Esophagus squamous epithelium (tissue), 5 donors: ENCODE results near the gene DLD. TPM values are rescaled to one million over a fixed set of nuclear protein-coding genes. Genes with fewer than 3 reads are reported as not detected.

ENCODE experiments used
- DNase-seq: peaks from one replicate; lab custom pipeline; 2025; lab: John Stamatoyannopoulos, UW
- H3K27ac ChIP-seq, 4 donors: fragments of 200-600 bp; sonication (generic); one replicate each; pipeline ENCODE4 v1.5.1; 2016 to 2019; ENCODE audit warnings: mild to moderate bottlenecking in 1 of 4
- H3K27me3 ChIP-seq, 4 donors: fragments of 200-600 bp; sonication (generic); 1 replicate in 3 of 4; 2 replicates in 1 of 4; pipeline versions ENCODE4 v1.5.1 to v1.6.0; 2017 to 2021; ENCODE audit warnings: antibody characterized with exemption in 1 of 4
- H3K36me3 ChIP-seq, 3 donors: fragments of 200-600 bp; sonication (generic); one replicate each; pipeline ENCODE4 v1.5.1; 2016 to 2019
- H3K4me1 ChIP-seq, 3 donors: fragments of 200-600 bp; sonication (generic); one replicate each; pipeline ENCODE4 v1.5.1; 2017 to 2019
- H3K4me3 ChIP-seq, 4 donors: fragments of 200-600 bp; sonication (generic); 1 replicate in 3 of 4; 2 replicates in 1 of 4; pipeline ENCODE4 v1.5.1; 2016 to 2019; ENCODE audit warnings: mild to moderate bottlenecking in 2 of 4, moderate library complexity in 1 of 4
- H3K9me3 ChIP-seq, 3 donors: fragments of 200-600 bp; sonication (generic); one replicate each; pipeline ENCODE4 v1.5.1; 2016 to 2019
- POLR2A ChIP-seq, 4 donors: fragments of 450-650 bp; IDR thresholded peaks; one replicate each; pipeline ENCODE4 v1.6.1; 2017; ENCODE audit warnings: antibody characterized with exemption in 4 of 4, mild to moderate bottlenecking in 4 of 4, moderate library complexity in 3 of 4
- WGBS, 2 donors: methylation state at CpG; one replicate each; pipeline ENCODE4 v1.1.5; 2018; 5-methylcytosine and 5-hydroxymethylcytosine counted together
- intact Hi-C: fragments of 100-400 bp; cut with DNase I; formaldehyde crosslinking; loops from one replicate; pipeline ENCODE4 v1.15.0; 2022
- total RNA-seq, 4 donors: library from RNA; depleted of rRNA; stranded (reverse); fragments of >200 nt; gene quantifications; one replicate each; pipeline ENCODE4 v1.1.0, GENCODE V29; 2016
- TF ChIP-seq, protein P1 (sequence below), 6 experiments: fragments of 450-650 bp in 4 of 6; fragments of 200-600 bp in 2 of 6; sonication (generic) in 2 of 6; IDR thresholded peaks; one replicate each; pipeline ENCODE4 v1.5.1; 2016 to 2019; ENCODE audit warnings: antibody characterized with exemption in 6 of 6, mild to moderate bottlenecking in 4 of 6, moderate library complexity in 4 of 6
- donor health status: DM: yes; HTN: yes; CAD: no.

Gene DLD
- total RNA-seq, 4 donors from 2014 or later = 48.6 to 132 (median 72.7) TPM

DNA sequence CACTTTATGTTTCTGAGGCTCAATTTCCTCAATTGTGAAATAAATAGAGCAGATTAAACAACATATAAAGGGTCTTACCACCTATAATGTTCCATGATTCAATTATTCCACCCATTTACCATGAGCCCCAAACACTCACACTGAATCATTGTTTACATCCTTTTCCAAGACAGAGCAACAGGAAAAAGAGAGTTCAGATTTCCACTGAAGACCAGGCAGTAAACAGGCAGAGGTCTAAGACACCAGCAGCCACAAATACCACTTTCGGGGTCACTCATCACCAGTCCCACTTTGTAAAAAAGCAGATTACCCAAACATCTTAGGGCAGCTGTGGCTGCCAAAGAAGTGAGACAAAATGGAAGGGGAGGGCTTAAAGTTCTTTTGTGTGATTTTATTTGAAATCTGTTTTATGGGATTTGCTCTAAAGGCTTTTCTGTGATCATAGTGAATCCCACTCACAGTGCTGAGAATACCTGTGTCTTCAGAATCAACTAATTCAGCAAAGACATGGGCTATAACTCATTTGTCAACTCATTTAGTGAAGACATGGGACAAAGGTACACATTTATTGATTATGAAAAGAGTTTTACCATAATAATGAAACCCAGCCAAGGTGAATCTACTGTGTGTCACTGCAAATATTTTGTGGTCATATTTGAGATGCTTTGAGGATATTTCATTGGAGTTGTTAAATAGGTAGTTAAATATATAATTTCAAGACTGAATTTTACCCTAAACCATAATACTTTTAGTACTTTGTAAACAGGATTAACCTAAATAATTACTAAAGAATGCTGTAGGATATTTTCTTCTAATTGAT lies 24.8 kb upstream of the DLD start:
- intact Hi-C loops = loop anchor here (10.0 kb wide), 1 partner anchor 401 kb away; no protein-coding TSS in a partner anchor
- Histone ChIP-seq H3K27me3 (peaks cover 0 to 12% (median 0%) of the 10 kb centered on the region in 4 donors), H3K27ac (no peak overlapping the region), H3K36me3 (no peaks in the 10 kb centered on the region), H3K4me1 (no peaks in the 10 kb centered on the region), H3K9me3 (no peaks in the 10 kb centered on the region), H3K4me3 (no peak overlapping the region)
- DNase-seq = no peak
- TF ChIP-seq, protein P1, sequence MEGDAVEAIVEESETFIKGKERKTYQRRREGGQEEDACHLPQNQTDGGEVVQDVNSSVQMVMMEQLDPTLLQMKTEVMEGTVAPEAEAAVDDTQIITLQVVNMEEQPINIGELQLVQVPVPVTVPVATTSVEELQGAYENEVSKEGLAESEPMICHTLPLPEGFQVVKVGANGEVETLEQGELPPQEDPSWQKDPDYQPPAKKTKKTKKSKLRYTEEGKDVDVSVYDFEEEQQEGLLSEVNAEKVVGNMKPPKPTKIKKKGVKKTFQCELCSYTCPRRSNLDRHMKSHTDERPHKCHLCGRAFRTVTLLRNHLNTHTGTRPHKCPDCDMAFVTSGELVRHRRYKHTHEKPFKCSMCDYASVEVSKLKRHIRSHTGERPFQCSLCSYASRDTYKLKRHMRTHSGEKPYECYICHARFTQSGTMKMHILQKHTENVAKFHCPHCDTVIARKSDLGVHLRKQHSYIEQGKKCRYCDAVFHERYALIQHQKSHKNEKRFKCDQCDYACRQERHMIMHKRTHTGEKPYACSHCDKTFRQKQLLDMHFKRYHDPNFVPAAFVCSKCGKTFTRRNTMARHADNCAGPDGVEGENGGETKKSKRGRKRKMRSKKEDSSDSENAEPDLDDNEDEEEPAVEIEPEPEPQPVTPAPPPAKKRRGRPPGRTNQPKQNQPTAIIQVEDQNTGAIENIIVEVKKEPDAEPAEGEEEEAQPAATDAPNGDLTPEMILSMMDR (IDR thresholded peaks at IDR 0.05) = no peak
- no peak for TF ChIP-seq POLR2A (IDR thresholded peaks at IDR 0.05)
- 70 to 94% methylated on average over 1 of the region's 1 CpG for WGBS, 2 donors

DNA sequence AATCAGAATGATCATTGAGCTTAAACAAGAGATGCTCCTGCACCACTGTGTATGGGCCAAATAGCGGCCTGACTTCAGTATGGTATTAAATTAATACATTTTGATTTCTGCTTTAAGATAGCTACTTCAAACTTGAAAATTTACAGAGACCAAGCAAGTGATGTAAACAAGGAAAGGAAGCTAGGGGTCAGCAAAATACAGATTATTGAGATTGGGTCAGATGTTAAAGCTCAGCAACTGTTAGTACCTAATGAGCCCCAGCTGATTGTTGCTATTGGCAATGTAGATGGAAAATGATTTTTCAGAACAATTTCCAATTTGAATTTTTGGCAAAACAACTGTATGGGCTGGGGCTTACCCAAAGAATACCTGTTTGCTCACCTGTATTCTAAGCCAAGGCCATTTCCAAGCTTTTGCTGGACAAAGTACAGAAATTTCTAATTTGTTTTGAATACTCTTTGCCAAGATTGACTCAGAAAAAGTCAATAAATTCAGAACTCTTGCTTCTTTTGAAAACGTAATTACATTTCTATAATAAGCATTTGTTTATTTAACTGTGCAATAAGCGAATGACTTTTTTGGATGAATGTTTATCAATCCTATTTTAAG lies 23.0 kb upstream of the DLD start:
- Histone ChIP-seq H3K27ac (no peak overlapping the region), H3K9me3 (no peaks in the 10 kb centered on the region)
- intact Hi-C loops = loop anchor here (10.0 kb wide), 1 partner anchor 403 kb away; no protein-coding TSS in a partner anchor

DNA sequence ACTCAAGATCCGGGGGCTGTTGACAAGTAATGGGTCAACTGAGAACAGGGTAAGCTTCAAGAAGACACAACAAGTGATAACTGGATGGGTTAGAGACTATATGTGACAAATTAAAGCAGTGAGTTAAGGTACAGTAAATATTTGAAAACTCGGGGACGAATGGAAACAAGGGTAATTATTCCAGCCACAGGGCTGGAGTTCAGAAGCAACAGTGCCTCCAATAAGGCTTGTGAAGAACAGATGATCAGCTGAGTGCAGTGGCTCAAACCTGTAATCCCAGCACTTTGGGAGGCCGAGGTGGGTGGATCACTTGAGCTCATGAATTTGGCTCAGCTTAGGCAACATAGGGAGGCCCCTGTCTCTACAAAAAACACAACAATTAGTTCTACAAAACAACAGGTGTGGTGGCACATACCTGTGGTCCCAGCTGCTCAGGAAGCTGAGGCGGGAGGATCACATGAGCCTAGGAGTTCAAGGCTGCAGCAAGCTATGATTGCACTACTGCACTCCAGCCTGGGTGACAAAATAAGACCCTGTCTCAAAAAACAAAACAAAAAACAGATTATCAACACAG lies 20.5 kb upstream of the DLD start:
- 65 to 75% methylated on average over 5 of the region's 5 CpGs for WGBS, 2 donors
- intact Hi-C loops = loop anchor here (10.0 kb wide), 1 partner anchor 126 kb away; the partner anchor contains the start of gene CBLL1
- DNase-seq = no peak
- H3K27ac ChIP-seq = no peak overlapping the region
- no peak for TF ChIP-seq POLR2A (IDR thresholded peaks at IDR 0.05)
- TF ChIP-seq, protein P1 (IDR thresholded peaks at IDR 0.05) = no peak
- H3K27me3 ChIP-seq = no peaks in the 10 kb centered on the region
- no peaks in the 10 kb centered on the region for H3K9me3 ChIP-seq
- no peaks in the 10 kb centered on the region for H3K4me1 ChIP-seq
- H3K4me3 ChIP-seq = no peak overlapping the region
- H3K36me3 ChIP-seq = no peaks in the 10 kb centered on the region

More for the DNA sequence above, 23.0 kb upstream of the DLD start:
- no peak for DNase-seq
- no peaks in the 10 kb centered on the region for H3K36me3 ChIP-seq
- TF ChIP-seq, protein P1 (IDR thresholded peaks at IDR 0.05) = no peak
- no peak for TF ChIP-seq POLR2A (IDR thresholded peaks at IDR 0.05)
- WGBS, 2 donors = 67 to 70% methylated on average over 3 of the region's 3 CpGs
- peaks cover 0 to 5% (median 0%) of the 10 kb centered on the region in 4 donors for H3K27me3 ChIP-seq
- no peaks in the 10 kb centered on the region for H3K4me1 ChIP-seq
- no peak overlapping the region for H3K4me3 ChIP-seq

DNA sequence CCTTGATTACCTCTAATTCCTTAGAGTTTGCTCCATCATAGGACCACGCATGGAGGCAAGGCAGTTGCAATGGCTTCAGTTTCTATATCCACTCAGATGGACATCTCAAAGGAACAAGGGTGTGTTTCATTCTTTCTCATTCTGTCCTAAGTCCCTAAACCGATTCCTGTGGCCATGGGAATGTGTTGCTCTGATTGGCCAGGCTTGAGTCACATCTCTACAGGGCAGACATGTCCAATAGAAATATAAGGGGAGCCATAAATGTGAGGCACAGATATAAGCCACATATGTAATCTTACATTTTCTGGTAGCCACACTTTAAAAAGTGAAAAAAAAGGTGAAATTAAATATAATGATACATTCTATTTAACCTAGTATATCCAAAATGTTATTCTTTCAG lies 16.9 kb upstream of the DLD start:
- 70% methylated on average over 2 of the region's 2 CpGs for WGBS, 2 donors
- Histone ChIP-seq H3K4me1 (no peaks in the 10 kb centered on the region), H3K27ac (no peak overlapping the region), H3K4me3 (no peak overlapping the region), H3K36me3 (no peaks in the 10 kb centered on the region), H3K9me3 (no peaks in the 10 kb centered on the region), H3K27me3 (no peaks in the 10 kb centered on the region)
- TF ChIP-seq, protein P1 (IDR thresholded peaks at IDR 0.05) = no peak
- TF ChIP-seq POLR2A (IDR thresholded peaks at IDR 0.05) = no peak
- intact Hi-C loops = loop anchor here (10.0 kb wide), 1 partner anchor 129 kb away; the partner anchor contains the start of gene CBLL1
- no peak for DNase-seq
